ENCODE data around the gene PUM1. TPM values are rescaled to one million over a fixed set of nuclear protein-coding genes. Genes with fewer than 3 reads are reported as not detected.

The PUM1 gene
- total and polyA plus RNA-seq, 2 donors (not counting 3 experiments of a cell fraction or from before 2014, with no cell fraction given): 94.7 to 124 TPM

DNA sequence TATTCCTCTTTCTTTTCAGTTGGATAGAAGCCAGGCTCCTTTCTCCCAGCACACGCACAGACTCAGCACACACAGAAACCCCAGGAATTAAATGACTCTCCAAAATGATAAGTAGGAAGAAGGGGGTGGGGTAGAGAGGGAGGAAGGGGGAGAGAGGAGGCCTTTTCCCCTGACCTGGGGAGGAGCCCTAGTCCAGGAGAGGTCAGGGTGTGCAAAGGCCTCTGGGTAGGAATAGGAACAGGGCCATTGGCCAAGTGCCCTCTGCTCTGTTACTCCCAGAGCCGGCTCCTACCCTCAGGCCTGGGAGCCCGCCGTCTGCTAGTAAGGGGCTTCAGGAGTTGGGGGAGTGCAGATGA lies 35.6 kb upstream of the PUM1 start:
- Histone ChIP-seq H3K4me3 (replicated peaks in 1 of 3; ENCODE audit: insufficient read depth in 1 of 3, low read depth in 1 of 3, low read length in 3 of 3) (no peak overlapping the region), H3K9me3 (replicated peaks; ENCODE audit: control insufficient read depth, insufficient read depth, low read length) (no peaks in the 10 kb centered on the region), H3K36me3 (ENCODE audit: control insufficient read depth in 2 of 2, extremely low read depth in 1 of 2, insufficient read depth in 2 of 2, low read length in 2 of 2) (no peaks in the 10 kb centered on the region), H3K27me3 (ENCODE audit: control insufficient read depth in 2 of 2, insufficient read depth in 2 of 2, low read length in 2 of 2) (no peaks in the 10 kb centered on the region), H3K4me1 (ENCODE audit: control insufficient read depth, extremely low read depth, insufficient read depth, low read length) (no peaks in the 10 kb centered on the region), H3K9me1 (replicated peaks; ENCODE audit: control insufficient read depth, extremely low read depth, insufficient read depth, low read length) (no peaks in the 10 kb centered on the region), H2AFZ (ENCODE audit: low read depth, low read length) (no peak overlapping the region), H3K79me2 (ENCODE audit: control insufficient read depth, insufficient read depth, low read length) (no peaks in the 10 kb centered on the region), H3K4me2 (ENCODE audit: insufficient read depth, low read length) (no peak overlapping the region), H4K20me1 (replicated peaks; ENCODE audit: control insufficient read depth, extremely low read depth, insufficient read depth, low read length) (no peaks in the 10 kb centered on the region), H3K27ac (ENCODE audit: insufficient read depth, low read depth, low read length) (no peak overlapping the region), H3K9ac (replicated peaks; ENCODE audit: extremely low read depth, insufficient read depth, low read length) (no peak overlapping the region)
- FAIRE-seq (no peak), DNase-seq (ENCODE audit: low read depth, low spot score) (no peak)
- ChIA-PET POLR2A (no interaction called here), CTCF (interaction anchor here (0.6 kb wide), 1 partner anchor 8 kb away, joined by 3 read pairs; no protein-coding TSS in a partner anchor)
- TF ChIP-seq FOS (IDR thresholded peaks at IDR 0.05; ENCODE audit: borderline replicate concordance, insufficient read depth, low read length) (no peak), JUN (IDR thresholded peaks at IDR 0.05; ENCODE audit: borderline replicate concordance, insufficient read depth, insufficient read length, low read depth) (no peak), MYC (IDR thresholded peaks at IDR 0.05; ENCODE audit: low read depth, low read length) (no peak), EZH2 (IDR thresholded peaks at IDR 0.05; ENCODE audit: borderline replicate concordance, low read depth, low read length, severe bottlenecking) (no peak), POLR2AphosphoS5 (IDR thresholded peaks at IDR 0.05; ENCODE audit: insufficient read depth, low read depth, low read length) (no peak), POLR2A (IDR thresholded peaks at IDR 0.05; ENCODE audit: low read depth, low read length) (no peak), MAX (IDR thresholded peaks at IDR 0.05; ENCODE audit: insufficient read depth, insufficient read length) (no peak), GATA2 (IDR thresholded peaks at IDR 0.05; ENCODE audit: insufficient read depth, insufficient read length, low read depth, low read length) (no peak), CTCF (IDR thresholded peaks at IDR 0.05; ENCODE audit: extremely low read depth in 1 of 2, insufficient read depth in 1 of 2, low read depth in 1 of 2, low read length in 2 of 2) (no peak)
- dilution Hi-C loops (cut with MboI; ENCODE audit: extremely low pct_ligation_motif_present, low sequenced_read_pairs) (no loop called here), intact Hi-C loops (cut with micrococcal nuclease) (no loop called here)
- no TSS peak for BruUV-seq (replicated peaks)
